ENCODE data around the gene JUNB.
"Not testable (repeated sequence)": the region's sequence is repeated elsewhere in the genome, so short reads cannot be mapped to it uniquely, and the experiment has no call there.

The JUNB gene

GRCh38 chr19:12815088-12815487 lies 23.8 kb downstream of the JUNB start:
- no peak for DNase-seq

- not testable (repeated sequence) for DNase-seq
Measured at GRCh38 chr19:12817188-12817587, 25.9 kb downstream of the JUNB start.

GRCh38 chr19:12817810-12818209 lies 26.5 kb downstream of the JUNB start:
- not testable (repeated sequence) for DNase-seq

- no peak for DNase-seq
Measured at GRCh38 chr19:12821761-12822160, 30.5 kb downstream of the JUNB start.

- DNase-seq = peak; percentile 5
Measured at GRCh38 chr19:12825254-12826131, 34.2 kb downstream of the JUNB start.

GRCh38 chr19:12828494-12828893 lies 37.2 kb downstream of the JUNB start:
- DNase-seq = peak; percentile 55

- no peak for DNase-seq
Measured at GRCh38 chr19:12833418-12833737, 42.1 kb downstream of the JUNB start.

GRCh38 chr19:12833738-12834565 lies 42.7 kb downstream of the JUNB start:
- no peak for DNase-seq

- no peak for DNase-seq
Measured at GRCh38 chr19:12834566-12834943, 43.3 kb downstream of the JUNB start, which contains the start of gene RTBDN. Gene RTBDN, minus strand, starts transcription at chr19:12834579. Its CDS starts 4,600 bp downstream, at chr19:12829979.

- DNase-seq = no peak
Measured at GRCh38 chr19:12834976-12835757, 43.9 kb downstream of the JUNB start.

GRCh38 chr19:12836529-12836863 lies 45.2 kb downstream of the JUNB start:
- no peak for DNase-seq

GRCh38 chr19:12837225-12837624 lies 45.9 kb downstream of the JUNB start:
- DNase-seq = no peak

- no peak for DNase-seq
Measured at GRCh38 chr19:12838182-12838885, 47.0 kb downstream of the JUNB start, which contains the start of gene MAST1. Gene MAST1, plus strand, starts transcription at chr19:12838515. Its CDS starts 58 bp downstream, at chr19:12838573.

GRCh38 chr19:12838886-12839756 lies 47.8 kb downstream of the JUNB start:
- no peak for DNase-seq

- DNase-seq = peak; percentile 31
Measured at GRCh38 chr19:12840091-12841079, 49.1 kb downstream of the JUNB start.

GRCh38 chr19:12841094-12841493 lies 49.8 kb downstream of the JUNB start:
- DNase-seq = no peak

GRCh38 chr19:12842511-12842910 lies 51.2 kb downstream of the JUNB start:
- no peak for DNase-seq

Measured in NCI-H526 treated with DMSO at 0.1 percent for 48 hours (cell line).